HG02759 (cell line): ENCODE results near the gene GTF2IRD1.
"Not testable (repeated sequence)": the region's sequence is repeated elsewhere in the genome, so short reads cannot be mapped to it uniquely, and the experiment has no call there.

Experiments
- ATAC-seq: cut with Tn5 transposase; IDR thresholded peaks from one replicate; pipeline ENCODE4 v1.9.1; 2021; ENCODE audit warnings: mild to moderate bottlenecking, moderate library complexity; ENCODE audit not compliant: unreplicated experiment

GTF2IRD1 gene

DNA sequence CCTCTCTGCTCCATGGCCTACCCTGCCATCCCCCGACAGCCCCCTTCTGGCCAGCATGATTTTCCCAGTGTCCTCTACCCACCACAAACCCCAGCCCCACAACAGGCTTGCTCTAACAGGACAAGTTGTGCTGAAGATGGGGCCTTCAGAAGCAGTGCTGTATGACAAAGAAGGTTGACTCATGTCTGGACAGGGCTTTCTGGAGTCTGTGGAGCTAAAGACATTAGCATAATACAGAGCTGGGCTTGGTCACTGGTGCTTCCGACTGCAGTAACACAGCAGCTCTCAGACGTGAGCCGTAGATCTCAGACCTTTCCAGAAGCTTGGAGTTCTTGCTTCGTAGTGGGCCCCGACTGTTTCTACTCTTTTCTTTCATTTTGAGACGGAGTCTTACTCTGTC, 100.5 kb downstream of the GTF2IRD1 start:
- ATAC-seq: no peak

DNA sequence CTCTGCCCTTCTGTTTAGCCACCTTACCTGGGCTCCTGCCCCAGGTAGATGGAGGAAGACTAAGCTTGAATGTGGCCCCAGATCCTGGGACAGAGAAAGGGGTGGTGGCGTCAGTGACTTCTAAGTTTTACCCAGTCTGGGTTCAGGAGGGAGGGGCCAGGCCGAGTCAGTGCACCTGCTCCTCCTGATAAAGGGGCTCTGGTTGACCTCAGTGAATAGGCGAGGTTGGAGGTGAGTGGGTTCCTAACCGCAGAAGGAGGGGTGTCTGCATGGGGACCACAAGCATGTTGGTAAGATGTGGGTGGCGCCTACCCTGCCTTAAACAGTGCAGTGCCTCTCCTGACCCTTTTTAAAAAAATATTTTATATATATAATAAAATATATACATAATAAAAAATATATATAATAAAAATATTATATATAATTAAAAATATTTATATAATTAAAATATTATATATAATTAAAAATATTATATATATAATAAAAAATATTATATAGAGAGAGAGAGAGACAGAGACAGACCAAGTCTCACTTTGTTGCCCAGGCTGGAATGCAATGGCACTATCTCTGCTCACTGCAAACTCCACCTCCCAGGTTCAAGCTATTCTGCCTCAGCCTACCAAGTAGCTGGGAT, 106.5 kb downstream of the GTF2IRD1 start:
- ATAC-seq: no peak

DNA sequence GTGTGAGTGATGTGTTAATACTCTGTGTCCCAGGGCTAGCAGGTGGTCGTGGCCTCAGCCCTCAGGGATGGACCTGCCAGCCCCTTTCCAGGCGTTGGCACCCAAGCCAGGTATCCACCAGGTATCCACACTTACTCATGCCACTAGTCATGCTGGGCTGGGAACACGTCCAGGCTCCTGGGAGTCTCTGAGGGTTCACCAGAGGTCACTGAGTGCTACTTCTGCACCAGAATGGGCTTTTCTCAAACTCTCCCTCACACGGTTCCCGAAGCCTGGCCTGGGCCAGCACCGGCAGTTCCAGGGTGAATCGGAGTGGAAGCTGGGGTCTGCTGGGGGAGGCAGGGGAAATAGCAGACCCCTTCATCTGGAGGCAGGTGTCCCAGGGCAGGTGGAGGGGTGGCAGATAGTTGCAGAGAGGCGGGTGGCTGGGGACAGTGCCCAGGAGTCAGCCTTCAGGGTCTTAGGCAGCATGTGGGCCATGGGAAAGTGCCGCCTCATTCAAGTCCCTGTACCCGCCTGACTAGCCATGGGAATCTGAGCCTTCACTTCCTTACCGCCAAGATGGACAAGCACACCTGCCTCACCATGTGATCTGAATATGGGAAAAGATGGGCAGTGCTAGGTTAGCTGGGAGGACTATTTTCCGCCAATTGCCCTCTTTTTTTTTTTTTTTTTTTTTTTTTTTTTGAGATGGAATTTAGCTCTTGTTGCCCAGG, 108.3 kb downstream of the GTF2IRD1 start:
- ATAC-seq: no peak

DNA sequence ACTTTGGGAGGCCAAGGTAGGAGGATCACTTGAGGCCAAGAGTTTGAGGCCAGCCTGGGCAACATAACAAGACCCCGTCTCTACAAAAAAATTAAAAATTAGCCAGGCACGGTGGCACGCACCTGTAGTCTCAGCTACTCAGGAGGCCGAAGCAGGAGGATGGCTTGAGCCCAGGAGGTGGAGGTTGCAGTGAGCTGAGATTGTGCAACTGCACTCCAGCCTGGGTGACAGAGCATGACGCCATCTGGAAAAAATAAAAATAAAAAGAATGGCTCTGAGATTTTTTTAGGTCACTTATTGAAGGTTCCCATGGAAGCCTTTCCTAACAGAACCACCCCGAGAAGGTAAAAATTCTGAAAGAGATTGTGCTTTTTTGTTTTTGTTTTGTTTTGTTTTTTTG, 109.9 kb downstream of the GTF2IRD1 start:
- not testable (repeated sequence) for ATAC-seq

DNA sequence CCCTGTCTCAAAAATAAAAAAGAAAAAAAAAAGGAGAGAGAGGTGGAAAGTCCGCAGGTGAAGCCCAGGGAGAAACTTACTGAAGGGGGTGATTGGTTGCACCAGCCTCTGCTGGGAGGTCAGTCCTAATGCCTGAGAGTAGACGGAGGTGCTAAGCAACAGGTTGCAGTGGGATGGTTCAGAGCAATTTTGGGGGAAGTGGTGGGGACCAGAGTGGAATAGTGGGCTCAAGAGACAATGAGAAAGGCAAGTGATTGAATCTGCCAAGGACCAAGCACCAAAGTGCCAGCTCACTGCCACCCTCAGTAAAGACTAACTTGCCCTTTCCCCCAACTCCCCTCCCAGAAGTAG, 113.6 kb downstream of the GTF2IRD1 start:
- ATAC-seq: no peak

DNA sequence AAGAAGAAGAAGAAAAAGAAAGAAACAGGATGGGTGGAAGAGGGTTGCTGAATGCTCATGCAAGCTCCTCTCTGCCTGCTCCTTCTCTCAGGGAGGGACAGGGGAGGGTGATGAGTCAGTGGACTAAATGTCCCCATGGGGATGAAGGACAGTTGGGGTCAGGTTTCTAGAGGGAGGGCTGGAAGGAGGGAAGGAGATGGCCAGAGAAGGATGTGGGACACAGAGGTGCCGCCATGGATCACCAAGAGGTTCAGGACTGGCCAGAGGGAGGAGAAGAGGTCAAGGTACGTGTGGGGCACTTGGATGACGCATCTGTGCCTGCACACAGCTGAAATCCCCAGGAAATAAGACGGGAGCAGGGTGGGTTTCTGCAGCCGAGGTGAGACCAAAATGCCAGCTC, 115.0 kb downstream of the GTF2IRD1 start:
- ATAC-seq: no peak

DNA sequence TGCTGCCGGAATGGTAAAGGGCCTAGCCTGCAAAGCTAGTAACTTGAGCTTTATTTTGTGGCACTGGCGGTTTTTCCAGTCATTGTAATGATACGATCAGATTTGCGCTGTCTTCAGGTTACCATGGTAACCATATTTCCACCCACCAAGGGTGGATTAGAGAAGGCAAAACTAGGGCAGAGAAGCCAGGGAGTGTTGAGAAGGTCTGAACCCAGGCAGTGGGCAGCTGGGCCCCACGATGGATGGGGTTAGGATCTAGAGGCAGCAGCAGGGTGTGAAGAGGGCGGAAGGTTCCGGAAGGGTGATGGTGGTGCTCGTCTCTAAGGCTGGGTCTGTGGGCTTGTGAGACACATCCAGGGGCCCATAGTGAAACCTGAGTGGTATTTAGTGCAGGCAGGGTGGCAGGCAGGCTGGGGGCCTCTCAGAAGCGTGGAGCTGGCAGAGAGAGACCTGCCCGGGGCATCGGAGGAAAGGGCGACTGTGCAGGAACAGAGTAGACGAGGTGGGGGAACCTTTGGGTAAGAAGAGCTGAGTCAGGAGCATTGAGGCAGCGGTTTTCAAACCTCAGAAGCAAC, 115.9 kb downstream of the GTF2IRD1 start:
- no peak for ATAC-seq

DNA sequence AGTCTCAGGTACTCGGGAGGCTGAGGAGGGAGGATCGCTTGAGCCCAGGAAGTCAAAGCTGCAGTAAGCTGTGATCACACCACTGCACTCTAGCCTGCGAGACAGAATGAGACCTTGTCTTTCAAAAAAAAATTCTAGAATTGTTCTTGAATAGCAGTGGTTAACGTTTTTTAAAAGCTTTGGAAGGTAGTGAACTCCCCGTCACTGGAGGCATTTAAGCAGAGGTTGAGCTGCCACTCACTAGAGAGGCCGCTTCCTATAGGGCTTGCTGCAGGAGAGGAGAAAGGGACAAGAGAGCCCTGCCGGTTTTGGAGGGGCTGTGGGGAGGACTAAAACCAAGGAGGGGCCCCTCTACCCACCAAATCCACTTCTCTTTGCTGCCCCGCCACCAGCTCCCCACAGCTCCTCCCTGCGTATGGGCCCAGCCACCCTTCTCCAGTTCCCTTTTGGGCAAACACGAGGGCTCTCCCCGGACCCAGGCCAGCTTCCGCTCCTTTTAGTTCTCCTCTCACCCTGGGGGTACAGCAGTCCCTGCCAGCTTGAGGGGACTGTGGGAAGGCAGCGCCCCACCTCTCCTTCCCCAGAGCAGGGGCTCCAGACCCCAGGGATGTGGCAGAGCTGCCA, 116.9 kb downstream of the GTF2IRD1 start:
- no peak for ATAC-seq

DNA sequence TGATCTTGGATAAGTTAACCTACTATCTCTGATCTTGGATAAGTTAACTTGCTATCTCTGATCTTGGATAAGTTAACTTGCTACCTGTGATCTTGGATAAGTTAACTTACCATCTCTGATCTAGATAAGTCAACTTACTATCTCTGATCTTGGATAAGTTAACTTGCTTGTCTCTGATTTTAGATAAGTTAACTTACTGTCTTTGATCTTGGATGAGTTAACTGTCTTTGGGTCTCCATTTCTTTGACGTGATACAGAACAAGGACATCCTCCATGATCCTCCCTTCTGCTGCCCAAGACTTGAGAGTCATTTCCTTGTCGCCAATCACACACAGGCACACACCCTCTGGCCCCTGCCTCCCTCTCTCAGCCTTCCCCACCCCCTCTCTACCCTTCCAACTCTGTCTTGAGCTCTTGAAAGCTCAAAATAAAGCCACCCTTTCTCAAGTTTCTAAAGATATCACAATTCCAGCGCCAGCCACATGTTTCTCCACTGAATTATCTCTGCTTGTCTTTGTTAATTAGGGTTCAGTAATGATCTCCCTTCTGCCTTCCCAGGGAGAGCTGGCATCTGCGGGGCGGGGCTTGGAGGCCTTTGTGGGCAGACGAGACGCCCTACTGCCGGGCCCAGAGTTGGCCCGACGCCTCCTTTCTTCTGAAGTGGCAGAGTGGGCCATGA, 118.7 kb downstream of the GTF2IRD1 start:
- no peak for ATAC-seq

DNA sequence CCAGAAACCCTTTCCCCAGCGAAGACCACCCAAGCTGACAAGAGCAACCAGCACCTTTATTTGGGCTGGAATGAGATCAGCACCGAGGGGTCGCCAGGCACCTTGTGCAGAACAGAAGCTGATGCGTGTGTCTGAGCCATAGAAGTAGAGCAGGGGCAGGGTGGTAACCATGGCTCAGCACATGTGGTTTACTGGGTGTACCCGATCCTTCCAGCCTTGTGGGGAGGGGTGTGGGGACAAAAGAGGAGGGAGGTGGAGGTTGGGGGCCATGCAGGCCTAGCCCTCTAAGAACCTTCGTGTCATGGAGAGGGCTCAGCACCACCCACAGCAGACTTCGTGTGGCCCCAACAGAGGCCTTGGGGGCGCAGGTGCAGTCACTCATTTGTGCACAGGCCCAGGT, 119.8 kb downstream of the GTF2IRD1 start:
- no peak for ATAC-seq

DNA sequence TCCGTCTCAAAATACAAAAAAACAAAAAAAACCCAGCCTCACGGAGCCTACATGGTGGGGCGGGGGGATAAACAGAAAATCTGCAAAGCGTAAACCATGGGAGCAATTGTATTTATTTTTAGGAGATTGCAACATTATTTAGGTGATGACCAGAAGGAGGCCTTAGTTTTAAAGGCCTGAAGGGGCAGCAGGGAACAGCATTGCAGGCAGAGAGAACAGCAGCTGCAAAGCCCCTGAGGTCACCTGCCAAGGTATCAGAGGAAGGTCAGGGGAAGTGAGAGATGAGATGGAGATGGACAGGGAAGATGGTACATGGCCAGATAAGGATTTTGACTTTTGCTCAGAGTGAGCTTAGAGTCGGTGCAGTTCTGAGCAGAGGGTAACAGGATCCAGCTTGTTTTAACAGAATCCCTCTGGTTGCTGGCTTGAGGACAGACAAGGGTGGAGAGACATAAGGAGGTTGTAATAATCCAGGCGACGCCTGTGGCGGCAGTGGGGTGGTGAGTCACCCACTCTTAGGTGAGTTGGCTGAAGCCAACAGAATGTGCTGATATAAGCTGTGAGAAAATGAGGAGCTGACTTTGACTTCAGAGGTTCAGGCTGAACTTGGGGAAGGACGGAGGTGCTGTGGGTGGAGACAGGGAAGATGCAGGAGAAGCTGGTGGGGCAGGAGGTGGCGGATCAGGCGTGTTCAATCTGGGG, 121.5 kb downstream of the GTF2IRD1 start:
- ATAC-seq: no peak

DNA sequence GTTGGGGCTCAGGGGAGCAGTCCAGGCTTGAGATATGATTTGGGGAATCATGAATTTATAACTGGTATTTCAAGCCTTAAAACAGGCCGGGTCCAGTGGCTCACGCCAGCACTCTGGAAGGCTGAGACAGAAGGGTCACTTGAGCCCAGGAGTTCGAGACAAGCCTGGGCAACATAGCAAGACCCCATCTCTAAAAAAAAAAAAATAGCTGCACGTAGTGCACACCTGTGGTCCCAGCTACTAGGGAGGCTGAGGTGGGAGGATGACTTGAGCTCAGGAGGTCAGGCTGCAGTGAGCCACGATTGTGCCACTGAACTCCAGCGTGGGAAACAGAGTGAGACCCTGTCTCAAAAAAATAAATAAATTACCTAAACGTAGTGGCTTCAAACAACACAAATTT, 122.1 kb downstream of the GTF2IRD1 start:
- ATAC-seq: no peak

DNA sequence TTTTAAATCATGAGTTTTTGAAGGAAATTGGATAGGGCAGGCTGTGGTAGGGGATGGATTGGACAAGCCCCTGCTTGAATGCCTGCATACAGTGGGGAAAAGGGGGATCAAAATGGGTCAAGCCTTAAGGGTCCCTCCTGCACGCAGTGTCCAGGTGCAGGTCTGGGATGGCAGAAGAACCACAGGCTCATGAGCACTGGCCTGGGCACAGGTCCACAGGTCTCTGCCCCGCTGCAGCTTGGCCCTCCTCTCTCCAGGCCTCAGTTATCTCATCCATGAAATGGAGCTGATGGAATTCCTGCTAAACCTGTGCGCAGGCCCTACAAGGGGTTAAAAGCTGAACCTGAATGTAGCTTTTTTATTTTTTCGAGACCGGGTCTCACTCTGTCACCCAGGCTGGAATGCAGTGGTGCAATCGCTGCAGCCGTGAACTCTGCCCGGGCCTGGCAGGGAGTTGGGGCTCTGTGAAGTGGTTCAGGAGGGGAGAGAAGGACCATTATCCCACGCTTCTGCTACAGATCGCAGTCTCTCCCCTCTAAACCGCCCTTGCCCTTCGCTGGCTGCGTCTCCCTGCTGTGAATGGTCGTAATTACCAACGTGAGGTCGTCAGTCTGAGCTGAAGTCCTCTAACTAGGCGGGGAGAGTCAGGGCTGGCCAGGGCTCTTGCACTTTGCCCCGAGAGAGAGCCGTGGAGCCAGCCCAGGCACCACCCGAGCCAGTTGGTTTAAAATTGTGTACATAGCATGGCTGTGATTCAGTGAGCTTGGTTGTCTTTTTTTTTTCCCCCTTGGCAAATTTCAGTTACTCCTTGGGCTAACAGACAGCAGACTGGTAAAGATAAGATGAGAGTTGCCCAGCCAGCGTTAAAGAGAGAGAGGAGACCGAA, 126.3 kb downstream of the GTF2IRD1 start:
- ATAC-seq: no peak

DNA sequence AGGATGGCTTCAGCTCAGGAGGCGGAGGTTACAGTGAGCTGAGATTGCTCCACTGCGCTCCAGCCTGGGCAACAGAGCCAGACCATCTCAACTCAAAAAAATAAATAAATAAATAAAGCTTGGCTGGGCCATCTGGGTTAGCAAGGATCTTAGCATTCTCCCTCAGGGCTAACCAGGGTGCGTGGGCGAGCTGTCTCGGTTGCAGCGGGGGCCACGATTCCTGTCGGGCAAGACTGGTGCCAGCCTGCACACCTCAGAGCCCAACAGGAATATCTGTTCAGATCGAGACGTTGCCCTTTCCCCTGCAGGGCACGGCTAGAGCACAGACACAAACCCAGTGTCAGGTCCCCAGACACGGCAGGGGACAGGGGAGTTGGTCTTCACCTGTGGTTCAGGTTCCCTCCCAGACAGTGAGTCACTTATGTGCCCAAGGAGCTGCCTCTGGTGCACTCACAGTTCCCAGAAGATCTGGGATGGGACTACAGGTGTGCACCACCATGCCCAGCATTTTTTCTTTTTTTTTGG, 128.3 kb downstream of the GTF2IRD1 start:
- ATAC-seq: no peak

DNA sequence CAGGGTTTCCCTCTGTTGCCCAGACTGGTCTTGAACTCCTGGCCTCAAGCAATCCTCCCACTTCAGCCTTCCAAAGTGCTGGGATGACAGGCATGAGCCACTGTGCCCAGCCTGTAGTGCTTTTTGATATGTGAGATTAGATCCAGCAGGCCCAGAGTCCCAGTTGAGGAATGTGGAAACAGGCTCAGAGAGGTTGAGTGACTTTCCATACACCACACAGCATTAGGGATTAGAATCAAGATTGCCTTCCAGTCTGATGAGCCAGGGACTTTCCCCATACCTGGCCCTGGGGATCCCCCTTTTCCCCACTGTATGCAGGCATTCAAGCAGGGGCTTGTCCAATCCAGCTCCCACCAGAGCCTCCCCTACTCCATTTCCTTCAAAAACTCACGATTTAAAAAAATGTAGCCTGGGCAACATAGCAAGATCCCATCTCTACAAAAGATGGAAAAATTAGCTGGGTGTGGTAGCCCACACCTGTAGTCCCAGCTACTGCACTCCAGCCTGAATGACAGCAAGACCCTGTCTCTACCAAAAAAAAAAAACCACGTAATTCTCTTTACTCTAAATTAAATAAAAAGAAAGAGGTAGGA, 128.8 kb downstream of the GTF2IRD1 start:
- ATAC-seq: no peak

DNA sequence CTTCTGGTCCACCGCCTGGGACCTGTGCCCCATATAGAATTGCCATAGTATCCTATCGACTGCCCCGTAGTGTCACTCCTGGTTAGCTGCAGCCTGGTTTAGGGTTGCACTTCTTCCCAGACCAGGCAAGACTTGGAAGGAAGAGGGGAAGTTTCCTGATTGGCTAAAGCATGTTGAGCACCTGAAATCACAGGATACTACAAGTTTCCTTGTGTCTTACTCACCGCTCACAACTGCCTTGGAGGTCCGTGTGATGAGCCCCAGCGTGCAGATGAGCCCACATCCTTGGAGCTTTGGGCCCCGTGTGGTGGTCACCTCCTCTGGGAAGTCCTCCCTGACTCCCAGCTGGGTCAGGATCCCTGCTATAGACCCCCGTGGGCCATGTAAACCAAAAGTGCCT, 129.9 kb downstream of the GTF2IRD1 start:
- no peak for ATAC-seq

DNA sequence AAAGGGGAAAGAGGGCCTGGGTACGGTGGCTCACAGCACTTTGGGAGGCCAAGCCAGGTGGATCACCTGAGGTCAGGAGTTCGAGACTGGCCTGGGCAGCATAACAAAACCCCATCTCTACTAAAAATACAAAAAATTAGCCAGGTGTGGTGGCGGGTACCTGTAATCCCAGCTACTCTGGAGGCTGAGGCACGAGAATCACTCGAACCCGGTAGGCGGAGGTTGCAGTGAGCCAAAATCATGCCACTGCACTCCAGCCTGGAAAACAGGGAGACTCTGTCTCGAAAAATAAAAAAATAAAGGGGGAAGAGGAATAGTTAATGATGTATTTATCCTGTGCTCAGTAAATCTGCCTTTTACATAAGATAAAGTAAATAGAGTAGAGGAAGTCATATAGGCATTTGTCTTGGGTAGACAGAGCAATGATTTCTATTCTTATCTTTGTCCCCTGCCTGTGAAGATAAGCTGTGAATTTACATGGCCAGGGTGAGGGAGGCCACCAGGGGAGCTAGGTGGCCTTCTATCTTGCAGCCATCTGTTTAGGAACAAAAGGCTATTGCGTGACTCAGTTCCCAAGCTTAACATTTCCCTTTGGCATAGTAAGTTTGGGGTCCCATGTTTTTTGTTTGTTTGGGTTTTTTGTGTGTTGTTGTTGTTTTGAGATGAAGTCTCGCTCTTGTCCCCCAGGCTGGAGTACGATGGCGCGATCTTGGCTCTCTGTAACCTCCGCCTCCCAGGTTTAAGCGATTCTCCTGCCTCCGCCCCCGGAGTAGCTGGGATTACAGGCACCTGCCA, 130.7 kb downstream of the GTF2IRD1 start:
- ATAC-seq: no peak

DNA sequence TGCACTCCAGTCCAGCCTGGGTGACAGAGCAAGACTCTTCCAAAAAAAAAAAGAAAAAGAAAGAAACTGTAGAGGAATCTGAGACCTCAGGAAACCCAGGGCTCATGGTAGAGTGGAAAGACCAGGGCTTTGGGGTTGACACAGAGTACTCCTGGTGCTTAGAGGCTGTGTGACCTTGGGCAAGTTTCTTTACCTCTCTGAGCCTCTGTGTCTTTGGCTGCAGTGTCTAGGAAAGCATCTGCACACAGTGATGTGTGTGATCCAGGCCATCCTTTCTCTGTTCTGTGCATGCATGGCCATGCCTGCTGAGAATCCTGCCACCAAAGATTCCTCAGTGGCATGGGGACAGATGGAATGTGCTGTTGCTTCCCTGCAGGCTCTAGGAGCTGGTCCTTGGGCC, 132.1 kb downstream of the GTF2IRD1 start:
- no peak for ATAC-seq
